IPS-11a (cell line): Measurements from ENCODE around the gene ZNF823.
A peak's percentile ranks its signal among the peaks of the same experiment; 100 is the strongest.
"Not testable (repeated sequence)": the region's sequence is repeated elsewhere in the genome, so short reads cannot be mapped to it uniquely, and the experiment has no call there.

Experiments used
- H3K4me3 ChIP-seq: one replicate; pipeline ENCODE4 v1.5.1; 2013; ENCODE audit warnings: low read depth, low read length, control low read depth

The ZNF823 gene

GRCh38 chr19:11684987-11685675 is 53.6 kb downstream of the ZNF823 start:
- H3K4me3 ChIP-seq = no peak overlapping the region

- no peak overlapping the region for H3K4me3 ChIP-seq
Measured at GRCh38 chr19:11680689-11681302, 58.0 kb downstream of the ZNF823 start.

DNA sequence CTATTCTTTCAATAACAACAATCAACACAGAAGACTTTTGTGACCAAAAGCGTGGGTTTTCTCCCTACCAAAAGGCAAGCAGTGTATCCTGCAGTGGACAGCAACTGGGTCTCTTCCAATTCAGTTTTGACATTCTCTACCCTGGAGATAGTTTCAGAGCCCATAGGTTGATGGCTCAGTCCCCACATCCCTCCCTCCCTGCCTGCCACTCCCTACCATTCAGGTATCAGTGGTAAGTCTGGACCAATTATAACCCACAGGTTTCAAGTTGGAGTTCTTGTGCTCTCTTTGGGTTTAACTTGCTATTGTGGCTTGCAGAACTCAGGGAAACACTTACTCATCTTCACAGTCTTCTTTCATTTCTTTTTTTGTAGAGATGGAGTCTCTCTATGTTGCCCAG is 60.2 kb downstream of the ZNF823 start:
- H3K4me3 ChIP-seq = no peak overlapping the region

DNA sequence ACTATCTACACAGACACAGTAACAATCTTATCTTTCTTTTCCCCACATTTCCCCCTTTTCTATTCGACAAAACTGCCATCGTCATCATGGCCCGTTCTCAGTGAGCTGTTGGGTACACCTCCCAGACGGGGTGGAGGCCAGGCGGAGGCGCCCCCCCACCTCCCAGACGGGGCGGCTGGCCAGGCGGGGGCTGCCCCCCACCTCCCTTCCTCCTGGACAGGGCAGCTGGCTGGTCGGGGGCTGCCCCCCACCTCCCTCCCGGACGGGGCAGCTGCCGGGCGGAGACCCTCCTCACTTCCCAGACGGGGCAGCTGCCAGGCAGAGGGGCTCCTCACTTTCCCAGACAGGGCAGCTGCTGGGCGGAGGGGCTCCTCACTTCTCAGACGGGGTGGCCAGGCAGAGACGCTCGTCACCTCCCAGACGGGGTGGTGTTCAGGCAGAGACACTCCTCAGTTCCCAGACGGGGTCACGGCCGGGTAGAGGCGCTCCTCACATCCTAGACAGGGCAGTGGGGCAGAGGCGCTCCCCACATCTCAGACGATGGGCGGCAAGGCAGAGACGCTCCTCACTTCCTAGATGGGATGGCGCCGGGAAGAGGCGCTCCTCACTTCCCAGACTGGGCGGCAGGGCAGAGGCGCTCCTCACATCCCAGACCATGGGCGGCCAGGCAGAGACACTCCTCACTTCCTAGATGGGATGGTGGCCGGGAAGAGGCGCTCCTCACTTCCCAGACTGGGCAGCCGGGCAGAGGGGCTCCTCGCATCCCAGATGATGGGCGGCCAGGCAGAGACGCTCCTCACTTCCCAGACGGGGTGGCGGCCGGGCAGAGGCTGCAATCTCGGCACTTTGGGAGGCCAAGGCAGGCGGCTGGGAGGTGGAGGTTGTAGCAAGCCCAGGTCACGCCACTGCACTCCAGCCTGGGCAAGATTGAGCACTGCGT is 61.8 kb downstream of the ZNF823 start:
- not testable (repeated sequence) for H3K4me3 ChIP-seq

GRCh38 chr19:11675569-11675968 is 63.2 kb downstream of the ZNF823 start:
- H3K4me3 ChIP-seq = no peak overlapping the region

DNA sequence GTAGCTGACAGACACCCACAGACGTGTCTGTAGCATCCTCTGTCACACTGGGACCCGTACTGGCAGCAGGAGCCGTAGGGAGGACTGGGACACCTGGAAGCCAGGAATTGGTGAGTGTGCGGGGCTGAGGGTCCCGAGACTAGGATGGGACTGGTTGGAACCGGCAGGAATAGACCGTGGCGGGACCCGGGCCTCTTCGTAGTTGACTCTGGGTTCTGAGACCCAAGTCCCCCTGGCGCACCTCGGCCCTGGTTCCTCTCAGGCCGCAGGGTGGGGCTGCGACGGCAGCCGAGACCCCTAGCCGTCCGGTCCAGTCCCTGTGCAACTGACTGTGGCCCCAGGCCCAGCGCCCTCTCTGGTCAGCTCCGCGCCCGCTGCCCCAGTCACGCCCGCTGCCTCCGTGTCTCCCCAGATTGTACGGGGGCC is 64.7 kb downstream of the ZNF823 start:
- H3K4me3 ChIP-seq = peak overlapping the region; percentile 43

GRCh38 chr19:11673608-11674041 is 65.1 kb downstream of the ZNF823 start:
- peak overlapping the region; percentile 43 for H3K4me3 ChIP-seq
